ENCODE results near the gene IPO4.
"Not testable (repeated sequence)": the region's sequence is repeated elsewhere in the genome, so short reads cannot be mapped to it uniquely, and the experiment has no call there.

IPO4 gene

DNA sequence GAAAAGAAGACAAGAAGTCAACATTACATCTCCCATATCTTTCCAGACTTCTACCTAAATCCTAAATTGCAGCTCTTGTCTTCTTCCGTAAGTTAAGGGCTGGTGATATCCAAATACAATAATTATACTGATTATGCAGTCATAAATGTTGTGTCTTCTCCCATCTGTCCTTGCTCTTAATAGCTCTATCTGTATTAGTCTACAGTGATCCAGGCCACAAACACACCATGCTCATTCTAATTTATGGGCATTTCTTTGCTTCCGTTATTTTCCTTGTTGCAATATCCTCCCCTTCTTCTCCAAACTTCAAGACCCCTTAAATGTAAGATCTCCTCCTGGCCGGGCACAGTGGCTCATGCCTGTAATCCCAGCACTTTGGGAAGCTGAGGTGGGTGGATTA lies 30.9 kb upstream of the IPO4 start:
- peaks cover 6% of the 10 kb centered on the region for H3K36me3 ChIP-seq
- TF ChIP-seq CTCF (IDR thresholded peaks at IDR 0.05), result no peak

GRCh38 chr14:24219080-24219479 lies 30.5 kb upstream of the IPO4 start:
- no peak overlapping the region for H3K4me3 ChIP-seq (ENCODE audit: low read depth in 1 of 2, low read length in 1 of 2)
- no peaks in the 10 kb centered on the region for H3K9me3 ChIP-seq

More for the DNA sequence above, 30.9 kb upstream of the IPO4 start:
- Histone ChIP-seq H3K4me3 (ENCODE audit: low read depth in 1 of 2, low read length in 1 of 2) (no peak overlapping the region), H3K27me3 (no peaks in the 10 kb centered on the region), H3K9me3 (no peaks in the 10 kb centered on the region), H3K27ac (no peak overlapping the region), H3K4me1 (ENCODE audit: control insufficient read depth in 1 of 2, insufficient read depth in 1 of 2, low read depth in 1 of 2, low read length in 1 of 2) (peaks cover 17 to 18% of the 10 kb centered on the region in 2 experiments)

DNA sequence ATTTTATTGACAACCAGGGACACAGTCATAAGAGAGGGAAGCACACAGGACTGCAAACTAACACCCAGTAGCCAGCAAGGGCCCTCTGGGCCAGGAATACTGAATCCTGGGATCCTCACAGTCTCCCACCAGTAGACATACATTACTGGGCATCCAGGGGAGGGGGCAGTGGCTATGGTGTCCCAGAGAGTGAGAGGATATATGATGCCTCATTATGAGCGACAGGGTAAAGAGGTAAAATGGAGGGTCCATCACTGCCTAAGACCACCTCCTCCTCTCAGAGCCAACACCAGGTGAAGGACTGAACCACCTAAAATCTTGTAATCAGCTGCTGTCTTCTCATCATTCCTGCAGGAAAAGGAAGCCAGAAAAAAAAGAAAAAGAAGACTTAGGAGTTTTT lies 28.3 kb upstream of the IPO4 start:
- Histone ChIP-seq H3K27ac (peak overlapping the region; percentile 97), H3K4me1 (ENCODE audit: control insufficient read depth in 1 of 2, insufficient read depth in 1 of 2, low read depth in 1 of 2, low read length in 1 of 2) (peaks cover 31 to 35% of the 10 kb centered on the region in 2 experiments)
- not testable (repeated sequence) for H3K9me3 ChIP-seq; H3K4me3 ChIP-seq (ENCODE audit: low read depth in 1 of 2, low read length in 1 of 2); H3K27me3 ChIP-seq; H3K36me3 ChIP-seq

More at GRCh38 chr14:24219080-24219479, 30.5 kb upstream of the IPO4 start:
- Histone ChIP-seq H3K4me1 (ENCODE audit: control insufficient read depth in 1 of 2, insufficient read depth in 1 of 2, low read depth in 1 of 2, low read length in 1 of 2) (peaks cover 21 to 22% of the 10 kb centered on the region in 2 experiments), H3K36me3 (peaks cover 6% of the 10 kb centered on the region), H3K27me3 (no peaks in the 10 kb centered on the region), H3K27ac (no peak overlapping the region)
- no peak for TF ChIP-seq CTCF (IDR thresholded peaks at IDR 0.05)

DNA sequence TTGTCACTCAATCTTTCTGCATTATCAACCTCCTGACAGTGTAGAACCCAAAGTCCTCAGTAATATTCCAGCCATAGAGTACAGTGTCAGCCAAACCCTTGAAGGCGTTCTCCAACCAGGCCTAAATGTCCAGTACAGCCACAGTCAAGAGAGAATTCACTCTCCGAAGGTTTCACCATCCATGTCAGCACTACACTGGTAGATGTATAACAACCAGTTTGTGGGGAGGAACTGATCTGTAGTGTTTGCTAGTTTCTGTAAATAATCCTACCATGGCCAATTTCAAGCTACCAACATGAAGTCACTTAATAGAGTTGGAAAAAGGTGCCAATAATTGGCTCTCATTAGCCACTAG lies 27.7 kb upstream of the IPO4 start:
- peak overlapping the region; percentile 82 to 98 for H3K4me3 ChIP-seq (ENCODE audit: low read depth in 1 of 2, low read length in 1 of 2)
- peaks cover 7% of the 10 kb centered on the region for H3K36me3 ChIP-seq
- no peak for TF ChIP-seq CTCF (IDR thresholded peaks at IDR 0.05)
- H3K27me3 ChIP-seq, result no peaks in the 10 kb centered on the region
- peaks cover 31 to 35% of the 10 kb centered on the region in 2 experiments for H3K4me1 ChIP-seq (ENCODE audit: control insufficient read depth in 1 of 2, insufficient read depth in 1 of 2, low read depth in 1 of 2, low read length in 1 of 2)
- H3K27ac ChIP-seq, result peak overlapping the region; percentile 97
- no peaks in the 10 kb centered on the region for H3K9me3 ChIP-seq

DNA sequence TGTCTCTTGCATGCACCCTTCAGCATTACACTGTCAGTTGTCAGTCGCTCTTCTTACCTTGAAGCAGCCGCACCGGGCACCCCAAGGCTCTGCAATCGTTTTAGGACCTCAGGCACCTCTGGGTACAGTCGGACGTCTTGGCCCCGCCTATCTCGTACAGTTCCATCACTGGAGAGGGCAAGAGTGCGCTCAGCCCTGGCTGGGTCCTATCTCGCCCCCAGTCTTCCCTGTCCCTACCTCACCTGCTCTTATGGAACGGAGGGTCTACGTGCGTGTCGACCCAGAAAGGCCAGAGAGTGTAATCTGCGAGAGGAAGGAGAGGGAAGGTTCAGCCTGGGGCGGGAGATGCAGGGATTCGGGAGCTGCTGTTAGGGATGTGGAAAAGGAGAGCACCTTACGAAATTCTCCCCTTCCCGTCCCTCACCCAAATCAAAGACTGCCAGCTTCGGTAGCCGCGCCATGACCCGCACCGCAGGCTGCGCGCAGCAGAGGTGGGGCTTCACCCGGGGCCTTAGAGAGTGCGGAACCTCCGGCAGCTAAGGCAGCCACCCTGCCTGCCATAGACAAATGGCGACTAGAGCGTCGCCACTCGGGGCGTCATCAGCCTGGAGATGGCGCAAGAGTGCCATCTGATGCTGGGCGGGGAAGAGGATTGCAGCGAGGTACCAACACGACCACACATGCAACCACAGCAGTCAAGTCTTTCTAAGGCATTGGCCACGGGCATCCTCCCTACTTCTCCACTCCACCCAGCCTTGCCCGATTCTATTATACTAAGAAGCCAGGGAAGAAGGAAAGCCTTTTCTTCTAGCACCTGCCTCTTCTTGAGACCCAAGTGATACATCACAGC lies 27.1 kb upstream of the IPO4 start, which contains the start of gene MDP1:
Gene MDP1 (minus strand): TSS at position 572 of the 850 bp plus-strand sequence. CDS start 111 bp downstream, at position 461.
- H3K27ac ChIP-seq, result peak within 1 kb of the TSS; percentile 97
- H3K4me1 ChIP-seq (ENCODE audit: control insufficient read depth in 1 of 2, insufficient read depth in 1 of 2, low read depth in 1 of 2, low read length in 1 of 2), result peaks cover 31 to 35% of the 10 kb centered on the region in 2 experiments
- peak; percentile 83 for TF ChIP-seq CTCF (IDR thresholded peaks at IDR 0.05)
- H3K9me3 ChIP-seq, result no peaks in the 10 kb centered on the region
- peak within 1 kb of the TSS; percentile 82 to 98 for H3K4me3 ChIP-seq (ENCODE audit: low read depth in 1 of 2, low read length in 1 of 2)
- no peaks in the 10 kb centered on the region for H3K27me3 ChIP-seq
- H3K36me3 ChIP-seq, result peaks cover 13% of the 10 kb centered on the region
